Measurements from ENCODE around the gene OR13G1. TPM values are rescaled to one million over a fixed set of nuclear protein-coding genes. Genes with fewer than 3 reads are reported as not detected.
"Not testable (repeated sequence)": the region's sequence is repeated elsewhere in the genome, so short reads cannot be mapped to it uniquely, and the experiment has no call there.

OR13G1 gene, protein sequence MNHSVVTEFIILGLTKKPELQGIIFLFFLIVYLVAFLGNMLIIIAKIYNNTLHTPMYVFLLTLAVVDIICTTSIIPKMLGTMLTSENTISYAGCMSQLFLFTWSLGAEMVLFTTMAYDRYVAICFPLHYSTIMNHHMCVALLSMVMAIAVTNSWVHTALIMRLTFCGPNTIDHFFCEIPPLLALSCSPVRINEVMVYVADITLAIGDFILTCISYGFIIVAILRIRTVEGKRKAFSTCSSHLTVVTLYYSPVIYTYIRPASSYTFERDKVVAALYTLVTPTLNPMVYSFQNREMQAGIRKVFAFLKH
- not detected for polyA plus RNA-seq (2013, experiment 1 of 2; ENCODE audit: insufficient read length)
- polyA plus RNA-seq (2013, experiment 2 of 2; ENCODE audit: insufficient read length): not detected

DNA sequence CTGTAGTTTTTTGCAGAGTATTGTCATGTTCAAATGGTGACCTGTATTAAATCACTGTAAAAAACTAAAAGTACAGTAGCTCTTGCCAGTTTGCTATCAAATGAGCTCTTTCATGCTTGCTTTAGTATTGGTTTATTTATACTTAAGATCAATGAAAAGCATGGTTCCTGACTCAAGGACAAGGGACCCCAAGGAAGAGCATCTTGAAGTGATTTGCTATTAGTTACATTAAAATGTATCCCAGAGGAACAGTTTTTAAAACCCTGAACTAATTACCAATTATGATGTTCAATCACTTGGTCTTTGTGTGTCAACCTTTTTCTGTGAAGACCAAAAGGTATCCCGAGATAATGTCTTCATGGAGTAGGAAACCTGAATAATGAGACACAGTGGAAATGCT lies at the start of gene OR13G1:
TSS of gene OR13G1 (minus strand) at position 101 of the 400 bp plus-strand sequence. CDS start 6,698 bp downstream, outside the sequence.
- DNase-seq: no peak

DNA sequence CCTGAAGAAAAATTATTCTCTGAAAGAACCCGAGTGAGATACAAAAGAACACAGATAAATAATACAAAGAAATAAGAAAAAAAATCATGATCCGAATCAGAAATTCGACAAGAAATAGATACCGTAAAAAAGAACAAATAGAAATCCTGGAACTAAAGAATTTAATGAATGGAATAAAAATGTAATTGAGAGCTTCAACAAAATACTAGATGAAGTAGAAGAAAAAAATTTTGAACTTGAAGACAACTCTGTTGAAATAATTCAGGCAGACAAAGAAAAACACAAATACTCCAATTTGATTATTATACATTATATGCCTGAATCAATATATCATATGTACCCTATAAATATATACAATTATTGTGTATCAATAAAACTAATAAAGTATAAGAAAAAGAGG lies 41.7 kb upstream of the OR13G1 start:
- DNase-seq: no peak

DNA sequence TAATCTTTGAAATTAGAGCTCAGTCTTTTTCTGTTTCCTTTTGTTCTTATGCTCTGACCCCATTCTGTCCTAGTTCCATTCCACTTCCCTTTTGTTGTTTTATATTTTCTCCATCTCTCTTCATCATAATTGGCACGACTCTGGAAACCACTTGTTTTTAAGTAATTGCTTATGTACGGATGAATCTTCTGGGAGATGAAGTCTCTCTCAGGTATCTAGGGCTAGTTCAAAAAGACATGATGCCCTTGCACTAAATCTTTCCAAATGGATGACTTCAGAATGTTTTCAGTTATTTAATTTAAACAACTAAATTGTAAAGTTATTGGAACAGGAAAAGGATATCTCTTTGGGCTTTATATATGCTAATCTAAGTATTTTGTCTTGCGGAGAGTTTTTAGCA lies 37.0 kb upstream of the OR13G1 start, which contains the start of gene OR6F1:
TSS of gene OR6F1 (minus strand) at position 101 of the 400 bp plus-strand sequence. CDS start 3,891 bp downstream, outside the sequence.
- DNase-seq: no peak

DNA sequence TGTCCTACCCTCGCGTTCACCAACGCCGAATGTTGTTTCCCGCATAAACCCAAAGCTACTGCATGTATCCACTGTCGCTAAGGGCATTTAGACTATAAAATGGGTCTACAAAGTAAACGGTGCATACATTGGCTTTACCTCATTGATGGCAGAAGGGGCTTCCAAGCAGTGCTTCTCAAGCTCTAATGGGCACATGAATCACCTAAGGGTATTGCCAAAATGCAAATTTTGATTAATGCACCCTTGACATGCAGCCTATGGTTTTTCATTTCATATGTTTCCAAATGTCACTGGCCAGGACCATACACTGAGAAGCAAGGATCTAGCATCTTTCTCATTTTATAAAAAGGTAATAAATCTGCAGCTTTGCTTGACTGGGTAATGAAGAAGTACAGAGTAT lies 34.2 kb upstream of the OR13G1 start:
- no peak for DNase-seq

DNA sequence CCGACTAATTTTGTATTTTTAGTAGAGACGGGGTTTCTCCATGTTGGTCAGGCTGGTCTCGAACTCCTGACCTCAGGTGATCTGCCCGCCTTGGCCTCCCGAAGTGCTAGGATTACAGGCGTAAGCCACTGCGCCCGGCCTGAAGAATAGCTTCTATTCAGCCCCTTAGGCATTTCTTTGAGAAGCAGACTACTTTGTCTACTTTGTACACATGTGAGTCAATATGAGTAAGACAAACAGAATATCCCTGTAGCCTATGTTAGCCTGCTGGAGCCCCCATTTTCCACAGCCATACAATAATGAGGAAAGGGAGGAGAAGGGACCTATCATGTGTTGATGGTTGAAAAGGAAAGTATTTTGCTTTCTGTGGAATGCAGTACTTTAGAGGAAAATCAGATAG lies 31.1 kb upstream of the OR13G1 start:
- not testable (repeated sequence) for DNase-seq

DNA sequence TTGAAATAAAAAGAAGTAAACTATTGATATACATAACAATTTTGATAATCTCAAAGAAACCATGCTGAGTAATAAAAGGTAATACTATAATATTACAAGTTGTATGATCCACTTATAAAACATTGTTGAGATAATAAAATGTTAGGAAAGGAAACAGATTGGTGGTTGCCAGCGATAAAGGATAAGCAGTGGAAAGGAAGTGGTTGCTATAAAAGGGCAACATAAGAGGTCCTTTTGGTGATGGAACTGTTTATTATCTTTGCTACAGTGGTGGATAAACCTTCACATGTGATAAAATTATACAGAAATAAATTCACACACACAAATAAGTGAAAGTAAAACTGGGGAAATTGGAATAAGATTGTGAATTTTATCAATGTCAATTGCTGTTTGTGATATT lies 21.8 kb upstream of the OR13G1 start:
- no peak for DNase-seq

DNA sequence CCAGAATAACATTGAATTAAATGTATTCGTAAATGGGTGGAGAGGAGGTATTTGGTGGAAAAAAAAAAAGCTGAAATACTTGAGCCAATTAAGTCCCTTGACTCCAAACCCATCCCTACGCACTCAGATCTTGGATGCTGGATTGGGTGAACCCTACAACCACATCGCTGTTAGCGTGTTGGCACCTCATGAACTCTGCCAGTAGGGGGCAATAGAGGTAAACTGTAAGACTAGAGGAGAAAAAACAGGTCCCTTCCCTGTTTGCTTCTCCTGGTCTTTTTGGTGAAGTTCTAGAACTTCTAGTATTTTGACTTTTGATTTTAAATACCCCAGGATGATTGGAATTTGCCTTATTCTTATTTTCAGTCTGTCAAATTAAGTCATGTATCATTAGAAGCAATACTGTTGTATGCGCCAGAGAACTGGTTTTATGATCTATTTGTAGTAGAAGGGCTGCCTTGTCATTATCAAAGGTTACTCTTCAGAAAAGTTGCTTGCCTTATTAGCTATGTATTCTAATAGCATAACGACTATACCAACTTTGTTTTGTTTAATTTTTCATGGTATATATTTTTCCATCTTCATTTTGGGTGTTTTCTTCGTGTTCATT lies 1.9 kb upstream of the OR13G1 start:
- DNase-seq: peak; percentile 1

DNA sequence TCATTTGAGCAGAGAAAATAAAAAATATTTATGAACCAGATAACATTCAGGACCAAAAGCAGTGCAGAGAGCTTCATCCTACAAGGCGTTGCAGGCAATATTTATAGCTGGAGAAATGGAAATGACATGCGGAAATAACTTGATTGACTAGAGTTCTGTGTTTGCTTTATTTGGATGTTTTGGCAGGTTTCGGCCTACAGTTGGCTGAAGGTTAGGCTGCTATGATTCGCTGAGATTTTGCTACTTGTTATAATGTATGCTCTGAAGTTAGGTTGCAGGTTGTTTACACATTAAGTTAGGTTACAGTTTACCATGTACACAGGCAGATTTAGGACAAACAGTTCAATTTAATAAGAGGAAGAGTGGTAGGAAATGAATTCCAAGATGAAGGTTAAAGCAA lies 632 bp upstream of the OR13G1 start:
- DNase-seq: no peak

DNA sequence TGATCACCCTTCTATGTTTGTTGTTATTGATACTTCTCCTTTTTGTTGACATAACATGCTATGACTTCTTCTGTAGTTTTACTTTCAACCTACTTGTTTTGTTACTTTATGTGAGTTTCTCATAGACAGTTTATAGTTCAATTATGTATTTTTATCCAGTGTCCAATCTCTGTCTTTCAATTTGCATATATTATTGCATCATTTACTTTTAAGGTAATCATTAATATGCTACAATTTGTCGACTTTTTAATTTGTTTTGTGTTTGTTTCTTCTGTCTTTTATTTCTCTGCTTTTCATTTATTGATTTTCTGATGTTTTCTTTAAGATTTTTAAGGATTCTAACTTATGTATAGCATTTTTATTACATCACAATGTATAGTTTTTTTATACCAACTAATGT lies 10.3 kb downstream of the OR13G1 start:
- no peak for DNase-seq

DNA sequence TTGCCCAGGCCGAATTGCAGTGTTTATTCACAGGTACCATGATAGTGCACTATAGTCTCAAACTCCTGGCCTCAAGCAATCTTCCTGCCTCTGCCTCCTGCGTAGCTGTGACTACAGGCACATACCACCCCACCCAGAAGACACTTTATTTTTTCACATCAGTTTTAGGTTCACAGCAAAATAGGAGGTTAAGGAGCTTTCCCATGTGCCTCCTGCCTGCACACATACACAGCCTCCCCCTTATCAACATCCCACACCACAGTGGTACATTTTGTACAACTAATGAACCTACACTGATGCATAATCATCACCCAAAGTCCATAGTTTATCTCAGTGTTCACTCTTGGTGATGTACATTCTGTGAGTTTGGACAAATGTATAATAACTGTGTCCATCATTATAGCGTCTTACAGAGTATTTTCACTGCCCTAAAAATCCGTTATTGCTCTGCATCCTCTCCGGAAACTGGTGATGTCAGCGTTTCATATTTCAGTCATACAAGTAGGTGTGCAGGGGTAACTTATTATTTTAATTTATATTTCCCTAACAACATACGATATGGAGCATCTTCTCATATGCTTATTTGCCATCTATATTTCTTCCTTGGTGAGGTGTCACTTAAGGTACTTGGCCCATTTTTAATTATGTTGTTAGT lies 23.2 kb downstream of the OR13G1 start:
- no peak for DNase-seq

DNA sequence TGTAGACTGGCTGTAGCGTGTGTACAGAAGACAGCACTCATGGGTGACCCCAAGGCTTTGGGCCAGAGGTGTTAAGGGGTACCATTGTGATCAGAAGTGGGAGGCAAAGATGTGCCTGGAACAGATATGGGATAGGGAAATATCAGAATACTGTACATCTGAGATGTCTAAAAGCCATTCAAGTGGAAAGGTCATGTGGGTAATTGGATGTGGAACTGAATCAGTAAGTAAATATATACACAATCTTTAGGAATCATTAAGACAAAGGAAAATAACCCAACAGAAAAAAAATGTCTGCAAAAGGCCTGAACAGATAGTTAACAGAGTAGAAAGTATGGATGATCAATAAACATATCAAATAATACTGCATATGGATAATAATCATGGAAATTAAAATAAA lies 26.5 kb downstream of the OR13G1 start:
- DNase-seq: no peak

DNA sequence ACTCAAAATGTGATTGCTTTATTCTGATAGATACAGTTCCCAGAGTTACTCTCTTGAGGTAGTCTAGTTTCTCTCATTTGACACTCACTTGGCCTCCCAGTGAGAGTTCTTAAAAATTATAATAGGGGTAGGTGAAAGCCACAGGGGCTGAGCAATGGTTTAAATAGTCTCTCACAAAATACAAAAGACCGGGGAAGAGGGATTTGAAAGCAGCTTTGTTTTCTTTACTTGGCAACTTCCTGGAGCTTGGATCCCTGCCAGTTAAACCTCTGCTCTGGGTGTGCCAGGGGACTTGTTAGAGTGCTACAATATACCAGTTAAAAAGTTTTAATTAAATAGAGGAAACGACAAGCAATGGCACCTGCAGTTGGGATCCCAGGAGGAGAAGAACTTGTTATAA lies 31.7 kb downstream of the OR13G1 start:
- DNase-seq: no peak

DNA sequence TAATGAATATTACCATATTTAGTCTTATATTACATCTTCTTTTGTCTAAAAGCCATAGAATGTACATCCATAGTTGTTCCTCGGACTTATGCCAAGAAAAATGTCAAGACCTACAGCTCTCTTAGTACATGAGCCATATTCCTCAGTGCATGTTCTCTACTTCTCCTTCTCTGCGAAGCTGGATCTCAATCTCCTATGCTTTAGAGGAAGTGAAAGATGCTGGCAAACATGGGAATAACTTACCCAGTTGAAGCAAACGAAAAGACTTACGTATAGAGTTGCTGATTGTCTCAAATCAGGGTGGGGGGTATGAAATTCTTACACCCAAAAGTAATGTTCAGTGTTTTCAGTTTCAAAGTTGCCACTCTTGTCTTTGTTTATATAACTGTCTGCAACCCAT lies 32.7 kb downstream of the OR13G1 start:
- no peak for DNase-seq

DNA sequence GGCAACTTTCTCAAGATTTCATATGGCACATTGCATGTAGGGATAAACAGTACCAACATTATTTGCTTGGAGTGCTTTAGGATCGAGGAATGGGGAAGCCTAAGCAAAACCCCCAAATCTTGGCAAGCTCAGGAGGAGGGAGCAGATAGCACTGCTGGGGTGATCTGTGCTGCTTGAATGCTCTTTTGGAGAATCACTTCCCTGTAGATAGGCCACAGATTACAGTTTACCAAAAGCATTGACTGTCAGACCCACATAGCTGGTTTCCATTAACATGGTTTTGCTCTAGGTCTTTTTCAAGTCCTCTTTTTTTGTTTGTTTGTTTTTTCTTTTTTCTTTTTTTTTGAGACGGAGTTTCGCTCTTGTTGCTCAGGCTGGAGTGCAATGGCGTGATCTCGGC lies 36.8 kb downstream of the OR13G1 start:
- no peak for DNase-seq

DNA sequence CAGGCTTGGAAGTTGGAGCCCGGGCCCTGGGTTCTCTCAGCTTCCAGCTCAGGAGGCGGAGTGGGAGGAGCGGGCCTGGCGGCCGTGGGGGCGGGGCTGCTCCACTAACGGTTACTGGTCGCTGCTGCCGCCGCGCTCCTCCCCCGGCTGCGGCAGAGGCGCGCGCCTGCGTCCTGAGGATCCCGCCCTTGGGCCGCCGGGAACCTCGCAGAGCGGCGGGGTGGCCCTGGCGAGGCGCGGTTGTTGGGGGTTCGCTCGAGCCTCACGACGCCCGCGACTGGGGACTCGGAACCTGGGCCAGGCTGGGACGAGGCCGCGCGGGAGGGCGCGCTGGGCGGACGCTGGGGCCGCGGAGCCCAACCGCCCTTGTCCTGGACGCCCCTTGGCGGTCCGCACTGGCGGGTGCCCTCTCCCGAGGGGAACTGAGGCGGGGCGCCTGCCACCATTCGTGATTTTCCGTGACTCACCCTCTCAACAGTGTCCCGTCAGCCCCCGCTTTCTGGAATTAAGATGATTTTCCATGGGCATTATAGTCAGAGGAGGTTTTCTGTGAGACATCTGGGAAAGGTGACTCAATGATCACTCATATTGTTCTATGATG lies 40.1 kb downstream of the OR13G1 start:
- peak; percentile 14 for DNase-seq

DNA sequence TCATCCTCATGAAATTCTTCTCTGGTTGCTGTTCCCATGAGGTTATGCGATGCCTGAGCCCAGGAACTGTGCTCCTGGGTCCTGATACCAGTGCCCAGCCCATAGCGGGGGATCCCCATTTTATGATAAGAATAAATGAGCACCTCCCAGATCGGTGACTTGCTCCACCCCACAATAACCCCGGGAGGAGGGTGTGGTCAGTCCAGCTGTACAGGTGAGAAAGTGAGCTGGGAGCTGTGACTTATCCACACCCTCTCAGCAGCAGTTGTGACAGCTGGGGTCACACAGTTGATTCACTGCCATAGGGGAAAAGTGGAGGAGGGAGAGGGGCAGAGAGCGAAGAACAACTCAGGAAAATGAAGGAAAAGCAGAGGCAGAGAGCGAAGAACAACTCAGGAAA lies 40.8 kb downstream of the OR13G1 start:
- no peak for DNase-seq

DNA sequence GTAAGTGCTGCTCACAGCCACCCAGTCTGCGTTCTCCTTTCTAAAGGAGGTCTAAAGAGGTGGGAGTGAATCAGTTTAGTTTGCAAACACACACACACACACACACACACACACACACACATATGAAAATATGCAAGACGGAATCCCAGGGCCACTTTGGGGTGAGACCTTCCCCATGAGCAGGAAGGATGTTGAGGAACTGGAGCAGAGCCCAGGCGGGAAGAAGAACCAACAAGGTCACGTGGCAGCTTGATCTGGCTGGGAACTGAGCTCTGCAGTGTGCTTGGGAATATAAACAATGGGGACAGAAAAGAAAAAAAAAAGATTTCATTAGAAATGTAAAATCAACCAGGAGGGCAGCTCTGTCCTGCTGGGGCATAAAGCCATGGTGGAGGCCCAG lies 41.5 kb downstream of the OR13G1 start:
- no peak for DNase-seq

DNA sequence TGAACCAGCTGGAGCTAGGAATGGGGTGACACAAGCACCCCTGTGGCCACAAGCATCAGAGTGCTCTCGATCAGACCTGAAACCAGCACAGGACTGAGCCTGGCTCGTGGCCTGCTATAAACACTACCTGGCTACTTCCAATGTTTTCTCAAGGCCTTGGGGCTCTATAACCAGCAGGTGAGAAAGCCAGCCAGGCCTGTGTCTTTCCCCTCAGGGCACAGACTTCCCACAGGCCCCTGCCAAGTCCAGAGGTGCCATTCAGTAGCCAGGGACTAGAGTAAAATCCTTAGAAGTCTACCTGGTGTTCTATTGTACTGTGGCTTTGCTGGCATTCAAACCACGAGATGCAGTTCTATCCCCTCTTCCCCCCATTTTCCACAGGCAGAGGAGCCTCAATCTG lies 51.6 kb downstream of the OR13G1 start:
- DNase-seq: no peak

All from fibroblast of skin of scalp (primary cell).